GM12874 (cell line): ENCODE measurements around the gene ZNF618.

Experiments used
- CTCF ChIP-seq: IDR thresholded peaks from 2 replicates; pipeline ENCODE4 v1.5.1; 2011; ENCODE audit warnings: low read depth, mild to moderate bottlenecking, control low read depth, low read length, moderate library complexity; ENCODE audit not compliant: insufficient read depth

Gene ZNF618

GRCh38 chr9:114003758-114004157 lies 127.6 kb downstream of the ZNF618 start:
- TF ChIP-seq CTCF, result no peak

GRCh38 chr9:114004221-114004716 lies 128.2 kb downstream of the ZNF618 start:
- no peak for TF ChIP-seq CTCF

- TF ChIP-seq CTCF, result no peak
These were observed 129.5 kb downstream of the ZNF618 start for GRCh38 chr9:114005371-114006154.

- no peak for TF ChIP-seq CTCF
These were observed 130.0 kb downstream of the ZNF618 start for GRCh38 chr9:114006155-114006550.

- TF ChIP-seq CTCF, result no peak
These were observed 131.0 kb downstream of the ZNF618 start for GRCh38 chr9:114006931-114007691.

GRCh38 chr9:114007991-114008666 lies 132.0 kb downstream of the ZNF618 start:
- no peak for TF ChIP-seq CTCF
